Measurements from ENCODE around the gene TCEANC2. TPM values are rescaled to one million over a fixed set of nuclear protein-coding genes. Genes with fewer than 3 reads are reported as not detected.

Gene TCEANC2
- total RNA-seq, 2 experiments from 2014 or later: 2.3 to 2.7 TPM

DNA sequence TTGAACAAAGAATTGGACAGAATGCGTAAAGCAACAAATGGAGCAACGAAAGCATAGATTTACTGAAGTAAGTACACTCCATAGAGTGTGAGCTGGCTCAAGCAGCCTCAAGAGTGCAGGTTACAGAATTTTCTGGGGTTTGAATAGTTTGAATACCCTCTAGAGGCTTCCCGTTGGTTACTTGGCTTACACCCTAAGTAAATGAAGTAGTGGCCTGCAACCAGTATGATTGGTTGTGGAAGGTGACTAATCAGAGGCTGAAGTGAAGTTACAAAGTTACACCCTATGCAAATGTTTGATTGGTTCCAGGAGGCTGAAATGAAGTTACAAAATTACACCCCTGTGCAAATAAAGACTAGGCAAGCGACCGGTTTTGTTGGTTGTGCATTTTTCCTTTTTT is 10.9 kb downstream of the TCEANC2 start:
- intact Hi-C loops (cut with DNase I, micrococcal nuclease): loop anchor here in 1 of 2 experiments (2.0 to 10.0 kb wide), 2 partner anchors 341 to 931 kb away; partner anchors contain the start of gene BSND
- H3K36me3 ChIP-seq (ENCODE audit: insufficient read depth, low read length): no peaks in the 10 kb centered on the region
- POLR2A ChIA-PET: no interaction called here
- Mint-ChIP-seq H3K4me1 (ENCODE audit: low read depth) (no peaks in the 10 kb centered on the region), H3K27ac (no peak overlapping the region), H3K9me3 (no peaks in the 10 kb centered on the region), H3K36me3 (ENCODE audit: low read depth) (peaks cover 10% of the 10 kb centered on the region), H3K4me3 (no peak overlapping the region), H3K27me3 (no peaks in the 10 kb centered on the region)
- H3K9me3 ChIP-seq (ENCODE audit: control insufficient read depth in 1 of 2, insufficient read depth in 1 of 2, low read length in 2 of 2): no peaks in the 10 kb centered on the region
- H3K27ac ChIP-seq (ENCODE audit: low read depth in 1 of 2, low read length in 2 of 2): no peak overlapping the region
- no peaks in the 10 kb centered on the region for H3K4me1 ChIP-seq (ENCODE audit: insufficient read depth, low read length)
- ATAC-seq (ENCODE audit: poor library complexity) (no peak), DNase-seq (no peak)
- no peaks in the 10 kb centered on the region for H3K27me3 ChIP-seq (ENCODE audit: control insufficient read depth in 1 of 2, insufficient read depth in 2 of 2, low read length in 2 of 2)
- CTCF ChIA-PET: interaction anchor here (0.7 kb wide), 1 partner anchor 99 kb away, joined by 3 read pairs; no protein-coding TSS in a partner anchor
- no peak overlapping the region for H3K4me3 ChIP-seq (ENCODE audit: low read length)
- TF ChIP-seq CTCF (IDR thresholded peaks at IDR 0.05): no peak

- Histone ChIP-seq H3K27me3 (ENCODE audit: control insufficient read depth in 1 of 2, insufficient read depth in 2 of 2, low read length in 2 of 2) (no peaks in the 10 kb centered on the region), H3K4me1 (ENCODE audit: insufficient read depth, low read length) (no peaks in the 10 kb centered on the region), H3K4me3 (ENCODE audit: low read length) (no peak overlapping the region), H3K9me3 (ENCODE audit: control insufficient read depth in 1 of 2, insufficient read depth in 1 of 2, low read length in 2 of 2) (no peaks in the 10 kb centered on the region), H3K36me3 (ENCODE audit: insufficient read depth, low read length) (peaks cover 7% of the 10 kb centered on the region), H3K27ac (ENCODE audit: low read depth in 1 of 2, low read length in 2 of 2) (no peak overlapping the region)
- intact Hi-C loops (cut with DNase I, micrococcal nuclease): loop anchor here (1.0 to 10.0 kb wide), 5 partner anchors 16 to 925 kb away; partner anchors contain the start of genes BSND (in 1 of the 2), TCEANC2 (in 1 of the 2) and TMEM59 (in 1 of the 2)
- peaks cover 26% of the 10 kb centered on the region for H3K36me3 Mint-ChIP-seq (ENCODE audit: low read depth)
- TF ChIP-seq CTCF (IDR thresholded peaks at IDR 0.05): no peak
- no peaks in the 10 kb centered on the region for H3K4me1 Mint-ChIP-seq (ENCODE audit: low read depth)
- ChIA-PET CTCF (interaction anchor here (0.8 kb wide), 1 partner anchor 13 kb away, joined by 3 read pairs; no protein-coding TSS in a partner anchor), POLR2A (no interaction called here)
- no peak overlapping the region for H3K4me3 Mint-ChIP-seq
- no peak for ATAC-seq (ENCODE audit: poor library complexity)
- H3K9me3 Mint-ChIP-seq: no peaks in the 10 kb centered on the region
- no peaks in the 10 kb centered on the region for H3K27me3 Mint-ChIP-seq
- no peak overlapping the region for H3K27ac Mint-ChIP-seq
- peak in 1 of 14 experiments; percentile 10 for DNase-seq
Observed at GRCh38 chr1:54069791-54070170, 16.4 kb downstream of the TCEANC2 start.

DNA sequence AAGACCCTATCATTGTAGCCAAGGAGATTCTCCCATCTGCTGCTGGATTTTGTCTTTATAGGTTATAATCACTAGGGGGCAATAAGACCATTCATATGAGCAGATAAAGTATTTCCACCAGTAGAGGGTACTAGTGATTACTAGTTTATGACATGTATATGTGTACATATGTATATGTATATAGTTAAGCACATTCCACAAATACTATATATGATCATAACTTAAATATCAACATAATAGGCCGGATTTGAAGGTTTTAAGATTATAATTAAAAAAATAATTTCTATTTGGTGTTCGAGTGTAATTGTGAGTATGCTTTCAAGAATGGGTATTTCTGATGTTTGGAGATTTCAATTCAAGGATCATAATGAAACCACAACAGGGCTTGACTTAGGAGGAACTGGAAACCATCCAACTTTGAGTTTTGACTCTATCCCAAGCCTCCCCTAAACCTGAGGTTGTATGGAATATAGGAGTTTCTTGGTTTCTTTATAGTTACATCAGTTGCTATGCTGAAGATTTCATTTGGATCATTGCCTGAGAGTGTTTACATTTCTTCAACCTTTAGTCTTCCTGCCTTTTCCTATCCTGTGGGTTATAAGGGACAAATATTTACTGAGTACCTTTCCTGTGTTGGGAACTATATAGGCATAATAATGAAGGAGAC is 16.9 kb downstream of the TCEANC2 start:
- Mint-ChIP-seq H3K27me3 (no peaks in the 10 kb centered on the region), H3K36me3 (ENCODE audit: low read depth) (peaks cover 21% of the 10 kb centered on the region), H3K9me3 (no peaks in the 10 kb centered on the region), H3K4me3 (no peak overlapping the region), H3K4me1 (ENCODE audit: low read depth) (no peaks in the 10 kb centered on the region), H3K27ac (no peak overlapping the region)
- intact Hi-C loops (cut with DNase I, micrococcal nuclease): loop anchor here (1.0 to 2.0 kb wide), 4 partner anchors 17 to 740 kb away; partner anchors contain the start of genes TCEANC2 (in 1 of the 2) and TMEM59 (in 1 of the 2)
- ChIA-PET CTCF (interaction anchor here (0.8 kb wide), 1 partner anchor 12 kb away, joined by 3 read pairs; no protein-coding TSS in a partner anchor), POLR2A (interaction anchor here (1.3 kb wide), 1 partner anchor 419 kb away, joined by 4 read pairs; no protein-coding TSS in a partner anchor)
- H3K4me3 ChIP-seq (ENCODE audit: low read length): no peak overlapping the region
- DNase-seq (peak in 3 of 14 experiments; percentile 70 to 74 (median 72)), ATAC-seq (ENCODE audit: poor library complexity) (peak; percentile 94)
- TF ChIP-seq CTCF (IDR thresholded peaks at IDR 0.05): peak; percentile 99
- no peaks in the 10 kb centered on the region for H3K9me3 ChIP-seq (ENCODE audit: control insufficient read depth in 1 of 2, insufficient read depth in 1 of 2, low read length in 2 of 2)
- H3K27me3 ChIP-seq (ENCODE audit: control insufficient read depth in 1 of 2, insufficient read depth in 2 of 2, low read length in 2 of 2): no peaks in the 10 kb centered on the region
- H3K4me1 ChIP-seq (ENCODE audit: insufficient read depth, low read length): no peaks in the 10 kb centered on the region
- no peak overlapping the region for H3K27ac ChIP-seq (ENCODE audit: low read depth in 1 of 2, low read length in 2 of 2)
- peaks cover 10% of the 10 kb centered on the region for H3K36me3 ChIP-seq (ENCODE audit: insufficient read depth, low read length)

All from CD4-positive, alpha-beta T cell (primary cell).